Measurements from ENCODE around the gene TTC3.

The TTC3 gene

DNA sequence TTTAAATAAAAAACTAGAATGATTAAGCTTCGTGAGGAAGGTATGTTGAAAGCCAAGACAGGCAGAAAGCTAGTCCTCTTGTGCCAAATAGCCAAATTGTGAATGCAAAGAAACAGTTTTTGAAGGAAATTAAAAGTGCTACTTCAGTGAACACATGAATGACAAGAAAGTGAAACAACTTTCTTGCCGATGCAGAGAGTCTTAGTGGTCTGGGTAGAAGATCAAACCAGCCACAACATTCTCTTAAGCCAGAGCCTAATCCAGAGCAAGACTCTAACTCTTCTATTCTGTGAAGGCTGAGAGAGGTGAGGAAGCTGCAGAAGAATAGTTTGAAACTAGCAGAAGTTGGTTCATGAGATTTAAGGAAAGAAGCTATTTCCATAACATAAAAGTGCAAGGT, 63.2 kb downstream of the TTC3 start:
- Histone ChIP-seq H3K4me1 (ENCODE audit: insufficient read depth, low read length, poor library complexity, severe bottlenecking) (no peaks in the 10 kb centered on the region), H3K79me2 (ENCODE audit: insufficient read depth, low read length) (no peaks in the 10 kb centered on the region), H3K9me3 (ENCODE audit: insufficient read depth, low read depth, low read length) (no peaks in the 10 kb centered on the region), H3K9ac (ENCODE audit: low read depth, low read length, poor library complexity, severe bottlenecking) (no peak overlapping the region), H3K27me3 (ENCODE audit: insufficient read depth, low read length, poor library complexity, severe bottlenecking) (no peaks in the 10 kb centered on the region), H3F3A (ENCODE audit: low read depth) (no peaks in the 10 kb centered on the region), H4K20me1 (ENCODE audit: insufficient read depth, low read length, poor library complexity, severe bottlenecking) (no peaks in the 10 kb centered on the region), H3K9me2 (replicated peaks; ENCODE audit: low read depth, low read length) (no peaks in the 10 kb centered on the region), H2AFZ (ENCODE audit: low read length) (no peak overlapping the region), H3K36me3 (ENCODE audit: insufficient read depth, low read length) (peaks cover 94% of the 10 kb centered on the region), H3K4me3 (ENCODE audit: low read length, poor library complexity, severe bottlenecking) (no peak overlapping the region), H3K4me2 (ENCODE audit: low read depth, low read length, poor library complexity, severe bottlenecking) (no peak overlapping the region)
- TF ChIP-seq, protein P1, sequence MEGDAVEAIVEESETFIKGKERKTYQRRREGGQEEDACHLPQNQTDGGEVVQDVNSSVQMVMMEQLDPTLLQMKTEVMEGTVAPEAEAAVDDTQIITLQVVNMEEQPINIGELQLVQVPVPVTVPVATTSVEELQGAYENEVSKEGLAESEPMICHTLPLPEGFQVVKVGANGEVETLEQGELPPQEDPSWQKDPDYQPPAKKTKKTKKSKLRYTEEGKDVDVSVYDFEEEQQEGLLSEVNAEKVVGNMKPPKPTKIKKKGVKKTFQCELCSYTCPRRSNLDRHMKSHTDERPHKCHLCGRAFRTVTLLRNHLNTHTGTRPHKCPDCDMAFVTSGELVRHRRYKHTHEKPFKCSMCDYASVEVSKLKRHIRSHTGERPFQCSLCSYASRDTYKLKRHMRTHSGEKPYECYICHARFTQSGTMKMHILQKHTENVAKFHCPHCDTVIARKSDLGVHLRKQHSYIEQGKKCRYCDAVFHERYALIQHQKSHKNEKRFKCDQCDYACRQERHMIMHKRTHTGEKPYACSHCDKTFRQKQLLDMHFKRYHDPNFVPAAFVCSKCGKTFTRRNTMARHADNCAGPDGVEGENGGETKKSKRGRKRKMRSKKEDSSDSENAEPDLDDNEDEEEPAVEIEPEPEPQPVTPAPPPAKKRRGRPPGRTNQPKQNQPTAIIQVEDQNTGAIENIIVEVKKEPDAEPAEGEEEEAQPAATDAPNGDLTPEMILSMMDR (conservative IDR thresholded peaks at IDR 0.05; ENCODE audit: low read length): no peak
- TF ChIP-seq EZH2phosphoT487 (IDR thresholded peaks at IDR 0.05; ENCODE audit: borderline replicate concordance): no peak

DNA sequence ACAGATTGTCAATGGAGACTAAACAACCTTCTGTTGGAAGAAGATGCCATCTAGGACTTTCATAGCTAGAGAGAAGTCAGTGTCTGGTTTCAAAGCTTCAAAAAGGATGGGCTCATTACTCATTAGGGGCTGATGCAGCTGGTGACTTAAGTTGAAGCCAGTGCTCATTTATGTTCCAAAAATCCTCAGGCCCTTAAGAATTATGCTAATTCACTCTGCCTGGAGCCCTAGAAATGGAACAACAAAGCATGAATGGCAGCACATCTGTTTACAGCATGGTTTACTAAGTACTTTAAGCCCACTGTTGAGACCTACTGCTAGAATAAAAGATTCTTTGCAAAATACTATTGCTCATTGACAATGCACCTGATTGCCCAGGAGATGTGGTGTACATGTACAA, 63.7 kb downstream of the TTC3 start:
- H3K9ac ChIP-seq (ENCODE audit: low read depth, low read length, poor library complexity, severe bottlenecking): no peak overlapping the region
- no peak for TF ChIP-seq EZH2phosphoT487 (IDR thresholded peaks at IDR 0.05; ENCODE audit: borderline replicate concordance)
- TF ChIP-seq, protein P1 (conservative IDR thresholded peaks at IDR 0.05; ENCODE audit: low read length): no peak
- H3K36me3 ChIP-seq (ENCODE audit: insufficient read depth, low read length): peaks cover 92% of the 10 kb centered on the region
- no peaks in the 10 kb centered on the region for H3F3A ChIP-seq (ENCODE audit: low read depth)
- no peaks in the 10 kb centered on the region for H4K20me1 ChIP-seq (ENCODE audit: insufficient read depth, low read length, poor library complexity, severe bottlenecking)
- H3K79me2 ChIP-seq (ENCODE audit: insufficient read depth, low read length): no peaks in the 10 kb centered on the region
- no peaks in the 10 kb centered on the region for H3K27me3 ChIP-seq (ENCODE audit: insufficient read depth, low read length, poor library complexity, severe bottlenecking)
- H3K9me3 ChIP-seq (ENCODE audit: insufficient read depth, low read depth, low read length): no peaks in the 10 kb centered on the region
- no peaks in the 10 kb centered on the region for H3K4me1 ChIP-seq (ENCODE audit: insufficient read depth, low read length, poor library complexity, severe bottlenecking)
- no peaks in the 10 kb centered on the region for H3K9me2 ChIP-seq (replicated peaks; ENCODE audit: low read depth, low read length)
- H3K4me2 ChIP-seq (ENCODE audit: low read depth, low read length, poor library complexity, severe bottlenecking): no peak overlapping the region
- no peak overlapping the region for H3K4me3 ChIP-seq (ENCODE audit: low read length, poor library complexity, severe bottlenecking)
- no peak overlapping the region for H2AFZ ChIP-seq (ENCODE audit: low read length)

DNA sequence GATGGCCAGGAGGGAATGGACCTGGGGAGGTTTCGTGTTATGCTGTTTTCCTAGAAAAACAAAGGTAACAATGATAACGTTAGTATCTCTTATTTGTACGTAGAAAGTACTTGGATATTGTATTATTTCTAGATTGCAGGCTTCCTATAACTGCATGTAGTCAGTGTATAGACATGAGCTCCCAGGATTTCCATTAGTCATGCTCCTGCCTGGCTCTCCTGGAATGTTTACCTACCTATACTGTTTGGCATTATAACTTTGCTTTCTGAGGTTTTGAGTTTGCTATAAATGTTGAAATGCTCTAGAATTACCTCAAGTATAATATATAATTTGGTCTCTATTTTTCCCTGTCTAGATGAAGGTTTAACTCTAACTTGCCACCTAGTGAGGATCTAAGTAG, 66.1 kb downstream of the TTC3 start:
- no peaks in the 10 kb centered on the region for H3K9me3 ChIP-seq (ENCODE audit: insufficient read depth, low read depth, low read length)
- TF ChIP-seq EZH2phosphoT487 (IDR thresholded peaks at IDR 0.05; ENCODE audit: borderline replicate concordance): no peak
- TF ChIP-seq, protein P1 (conservative IDR thresholded peaks at IDR 0.05; ENCODE audit: low read length): no peak
- no peaks in the 10 kb centered on the region for H3K27me3 ChIP-seq (ENCODE audit: insufficient read depth, low read length, poor library complexity, severe bottlenecking)
- no peak overlapping the region for H3K4me2 ChIP-seq (ENCODE audit: low read depth, low read length, poor library complexity, severe bottlenecking)
- no peaks in the 10 kb centered on the region for H3K79me2 ChIP-seq (ENCODE audit: insufficient read depth, low read length)
- H3K4me3 ChIP-seq (ENCODE audit: low read length, poor library complexity, severe bottlenecking): no peak overlapping the region
- H4K20me1 ChIP-seq (ENCODE audit: insufficient read depth, low read length, poor library complexity, severe bottlenecking): no peaks in the 10 kb centered on the region
- no peaks in the 10 kb centered on the region for H3F3A ChIP-seq (ENCODE audit: low read depth)
- H3K9ac ChIP-seq (ENCODE audit: low read depth, low read length, poor library complexity, severe bottlenecking): no peak overlapping the region
- H3K9me2 ChIP-seq (replicated peaks; ENCODE audit: low read depth, low read length): no peaks in the 10 kb centered on the region
- H3K36me3 ChIP-seq (ENCODE audit: insufficient read depth, low read length): peaks cover 70% of the 10 kb centered on the region
- no peaks in the 10 kb centered on the region for H3K4me1 ChIP-seq (ENCODE audit: insufficient read depth, low read length, poor library complexity, severe bottlenecking)
- no peak overlapping the region for H2AFZ ChIP-seq (ENCODE audit: low read length)
